GM18868 (cell line): ENCODE data around the gene CYTIP.

Experiments used
- ATAC-seq: cut with Tn5 transposase; IDR thresholded peaks from one replicate; pipeline ENCODE4 v1.9.1; 2021; ENCODE audit warnings: mild to moderate bottlenecking, moderate library complexity; ENCODE audit not compliant: unreplicated experiment

CYTIP gene

GRCh38 chr2:157465554-157465953 lies 21.7 kb upstream of the CYTIP start:
- no peak for ATAC-seq

GRCh38 chr2:157463002-157463401 lies 19.1 kb upstream of the CYTIP start:
- no peak for ATAC-seq

GRCh38 chr2:157460897-157461296 lies 17.0 kb upstream of the CYTIP start:
- ATAC-seq = no peak

- no peak for ATAC-seq
Observed at GRCh38 chr2:157460384-157460837, 16.5 kb upstream of the CYTIP start.

GRCh38 chr2:157459486-157459885 lies 15.6 kb upstream of the CYTIP start:
- no peak for ATAC-seq

GRCh38 chr2:157447741-157448140 lies 3.9 kb upstream of the CYTIP start:
- no peak for ATAC-seq

GRCh38 chr2:157447031-157447430 lies 3.1 kb upstream of the CYTIP start:
- no peak for ATAC-seq

GRCh38 chr2:157444641-157445040 lies 752 bp upstream of the CYTIP start:
- ATAC-seq = peak; percentile 23

- ATAC-seq = peak; percentile 7
Observed at GRCh38 chr2:157443090-157443489, 799 bp downstream of the CYTIP start.

- ATAC-seq = no peak
Observed at GRCh38 chr2:157442636-157443035, 1.3 kb downstream of the CYTIP start.

- no peak for ATAC-seq
Observed at GRCh38 chr2:157442191-157442590, 1.7 kb downstream of the CYTIP start.

GRCh38 chr2:157441072-157441454 lies 2.8 kb downstream of the CYTIP start:
- ATAC-seq = peak; percentile 45

- no peak for ATAC-seq
Observed at GRCh38 chr2:157440404-157441071, 3.4 kb downstream of the CYTIP start.

- ATAC-seq = peak; percentile 11
Observed at GRCh38 chr2:157439824-157440186, 4.1 kb downstream of the CYTIP start.

GRCh38 chr2:157438863-157439823 lies 4.7 kb downstream of the CYTIP start:
- ATAC-seq = peak; percentile 15

GRCh38 chr2:157433394-157433793 lies 10.5 kb downstream of the CYTIP start:
- ATAC-seq = no peak

GRCh38 chr2:157432475-157433106 lies 11.3 kb downstream of the CYTIP start:
- ATAC-seq = no peak

GRCh38 chr2:157431176-157431575 lies 12.7 kb downstream of the CYTIP start:
- no peak for ATAC-seq

- ATAC-seq = no peak
Observed at GRCh38 chr2:157428500-157429175, 15.3 kb downstream of the CYTIP start.

GRCh38 chr2:157427922-157428303 lies 16.0 kb downstream of the CYTIP start:
- ATAC-seq = no peak
